HG03575 (cell line): Measurements from ENCODE around the gene FOXJ3.

Experiments used
- ATAC-seq: cut with Tn5 transposase; IDR thresholded peaks from one replicate; pipeline ENCODE4 v1.9.1; 2021; ENCODE audit not compliant: unreplicated experiment, insufficient number of reproducible peaks, low FRiP score; ENCODE audit errors: extremely low read depth

The FOXJ3 gene

GRCh38 chr1:42264511-42265190 is 70.4 kb downstream of the FOXJ3 start:
- ATAC-seq = no peak

- ATAC-seq = no peak
Measured at GRCh38 chr1:42263019-42263418, 72.0 kb downstream of the FOXJ3 start.

- ATAC-seq = no peak
Measured at GRCh38 chr1:42260376-42261070, 74.5 kb downstream of the FOXJ3 start.

- no peak for ATAC-seq
Measured at GRCh38 chr1:42259739-42260064, 75.3 kb downstream of the FOXJ3 start.

GRCh38 chr1:42259059-42259738 is 75.8 kb downstream of the FOXJ3 start:
- ATAC-seq = no peak

GRCh38 chr1:42258218-42258617 is 76.8 kb downstream of the FOXJ3 start:
- ATAC-seq = no peak

GRCh38 chr1:42251042-42251441 is 84.0 kb downstream of the FOXJ3 start:
- no peak for ATAC-seq

GRCh38 chr1:42250164-42250563 is 84.9 kb downstream of the FOXJ3 start:
- ATAC-seq = no peak

GRCh38 chr1:42240966-42241755 is 93.9 kb downstream of the FOXJ3 start:
- no peak for ATAC-seq

GRCh38 chr1:42239555-42239954 is 95.5 kb downstream of the FOXJ3 start:
- ATAC-seq = no peak

GRCh38 chr1:42239041-42239440 is 96.0 kb downstream of the FOXJ3 start:
- ATAC-seq = no peak

- ATAC-seq = no peak
Measured at GRCh38 chr1:42231253-42231652, 103.8 kb downstream of the FOXJ3 start.

- no peak for ATAC-seq
Measured at GRCh38 chr1:42228938-42229337, 106.1 kb downstream of the FOXJ3 start.

- ATAC-seq = no peak
Measured at GRCh38 chr1:42223036-42223435, 112.0 kb downstream of the FOXJ3 start.

- ATAC-seq = no peak
Measured at GRCh38 chr1:42221952-42222606, 113.0 kb downstream of the FOXJ3 start.

- no peak for ATAC-seq
Measured at GRCh38 chr1:42221456-42221855, 113.6 kb downstream of the FOXJ3 start.

GRCh38 chr1:42219627-42220026 is 115.4 kb downstream of the FOXJ3 start:
- no peak for ATAC-seq

- ATAC-seq = no peak
Measured at GRCh38 chr1:42214447-42214871, 120.6 kb downstream of the FOXJ3 start.

- ATAC-seq = no peak
Measured at GRCh38 chr1:42211224-42211623, 123.8 kb downstream of the FOXJ3 start.
